PC-3 (cell line): ENCODE data around the gene CMTM4. TPM values are rescaled to one million over a fixed set of nuclear protein-coding genes. Genes with fewer than 3 reads are reported as not detected.

ENCODE experiments used
- ATAC-seq: fragments of 200-7000 bp; cut with Tn5 transposase; 2 replicates; pipeline ENCODE4 v1.9.1; 2020; ENCODE audit warnings: mild to moderate bottlenecking, moderate library complexity
- BruUV-seq: library from RNA; stranded (reverse); fragments of 400-500 nt; replicated peaks from 2 replicates; lab custom pipeline; 2021; lab: Mats Ljungman, UMichigan
- CTCF ChIA-PET: fragments of 300-600 bp; sonication (Branson Sonifier 250); formaldehyde crosslinking; loops from one replicate; lab custom pipeline; 2022; ENCODE audit warnings: antibody characterized with exemption; lab: Charles Lee
- POLR2A ChIA-PET: fragments of 300-600 bp; sonication (Branson Sonifier 250); formaldehyde crosslinking; loops from one replicate; lab custom pipeline; 2022; ENCODE audit warnings: antibody characterized with exemption; ENCODE audit not compliant: unreplicated experiment; lab: Charles Lee
- DNase-seq: peaks from one replicate; pipeline ENCODE4 v3.0.0-alpha.2; 2015
- H2AFZ ChIP-seq: fragments of 300-600 bp; sonication (generic); 2 replicates; pipeline ENCODE4 v1.6.0; 2016; ENCODE audit warnings: antibody characterized with exemption, low read length
- H3F3A ChIP-seq: fragments of 300-600 bp; sonication (generic); one replicate; pipeline ENCODE4 v1.6.0; 2017; ENCODE audit warnings: antibody characterized with exemption, low read length, control low read depth, mild to moderate bottlenecking; ENCODE audit not compliant: unreplicated experiment
- H3K27ac ChIP-seq: fragments of 300-600 bp; sonication (generic); 2 replicates; pipeline ENCODE4 v1.5.1; 2016; ENCODE audit warnings: mild to moderate bottlenecking, low read length
- H3K27me3 ChIP-seq: fragments of 300-600 bp; sonication (generic); 2 replicates; pipeline ENCODE4 v1.6.1; 2016; ENCODE audit warnings: low read length, mixed read lengths
- H3K36me3 ChIP-seq: fragments of 300-600 bp; sonication (generic); 2 replicates; pipeline ENCODE4 v1.6.1; 2016; ENCODE audit warnings: low read depth, mixed run types, low read length, mixed read lengths
- H3K4me1 ChIP-seq: fragments of 300-600 bp; sonication (generic); 2 replicates; pipeline ENCODE4 v1.5.1; 2016; ENCODE audit warnings: low read length; ENCODE audit not compliant: insufficient read depth
- H3K4me2 ChIP-seq: fragments of 300-600 bp; sonication (generic); 2 replicates; pipeline ENCODE4 v1.6.0; 2016; ENCODE audit warnings: low read length
- H3K4me3 ChIP-seq: fragments of 300-600 bp; sonication (generic); 2 replicates; pipeline ENCODE4 v1.5.1; 2016; ENCODE audit warnings: mild to moderate bottlenecking, low read length, mixed read lengths
- H3K79me2 ChIP-seq: fragments of 300-600 bp; sonication (generic); 2 replicates; pipeline ENCODE4 v1.6.1; 2017; ENCODE audit warnings: low read length, mixed read lengths
- H3K9ac ChIP-seq: fragments of 300-600 bp; sonication (generic); 2 replicates; pipeline ENCODE4 v1.6.0; 2016; ENCODE audit warnings: mild to moderate bottlenecking, low read length
- H3K9me2 ChIP-seq: fragments of 300-600 bp; sonication (generic); replicated peaks from 2 replicates; pipeline ENCODE4 v1.6.1; 2016; ENCODE audit warnings: mixed run types, low read length, mixed read lengths
- H3K9me3 ChIP-seq: fragments of 300-600 bp; sonication (generic); 2 replicates; pipeline ENCODE4 v1.6.1; 2016; ENCODE audit warnings: low read length, mixed read lengths
- H4K20me1 ChIP-seq: fragments of 300-600 bp; sonication (generic); 2 replicates; pipeline ENCODE4 v1.6.1; 2016; ENCODE audit warnings: low read length, mixed read lengths
- CTCF ChIP-seq: fragments of 300-600 bp; sonication (generic); conservative IDR thresholded peaks from 2 replicates; pipeline ENCODE4 v1.5.1; 2017; ENCODE audit warnings: antibody characterized with exemption, low read depth, mild to moderate bottlenecking, low read length
- EZH2 ChIP-seq: fragments of 300-600 bp; sonication (generic); IDR thresholded peaks from one replicate; pipeline ENCODE4 v1.6.1; 2017; ENCODE audit warnings: antibody characterized with exemption, mild to moderate bottlenecking, low read length; ENCODE audit not compliant: unreplicated experiment
- EZH2phosphoT487 ChIP-seq: fragments of 300-600 bp; sonication (generic); IDR thresholded peaks from 2 replicates; pipeline ENCODE4 v1.6.1; 2018; ENCODE audit warnings: mild to moderate bottlenecking, antibody characterized with exemption, low read length, borderline replicate concordance
- intact Hi-C: fragments of 100-400 bp; cut with micrococcal nuclease; formaldehyde crosslinking; loops from 2 replicates; pipeline ENCODE4 v1.9.0; 2023
- total RNA-seq: library from RNA; depleted of rRNA; stranded (reverse); fragments of >200 nt; gene quantifications from 2 replicates; pipeline ENCODE4 v1.2.3, GENCODE V29; 2014

Gene CMTM4
- total RNA-seq, 1 experiment from 2014 or later = 16.9 TPM

DNA sequence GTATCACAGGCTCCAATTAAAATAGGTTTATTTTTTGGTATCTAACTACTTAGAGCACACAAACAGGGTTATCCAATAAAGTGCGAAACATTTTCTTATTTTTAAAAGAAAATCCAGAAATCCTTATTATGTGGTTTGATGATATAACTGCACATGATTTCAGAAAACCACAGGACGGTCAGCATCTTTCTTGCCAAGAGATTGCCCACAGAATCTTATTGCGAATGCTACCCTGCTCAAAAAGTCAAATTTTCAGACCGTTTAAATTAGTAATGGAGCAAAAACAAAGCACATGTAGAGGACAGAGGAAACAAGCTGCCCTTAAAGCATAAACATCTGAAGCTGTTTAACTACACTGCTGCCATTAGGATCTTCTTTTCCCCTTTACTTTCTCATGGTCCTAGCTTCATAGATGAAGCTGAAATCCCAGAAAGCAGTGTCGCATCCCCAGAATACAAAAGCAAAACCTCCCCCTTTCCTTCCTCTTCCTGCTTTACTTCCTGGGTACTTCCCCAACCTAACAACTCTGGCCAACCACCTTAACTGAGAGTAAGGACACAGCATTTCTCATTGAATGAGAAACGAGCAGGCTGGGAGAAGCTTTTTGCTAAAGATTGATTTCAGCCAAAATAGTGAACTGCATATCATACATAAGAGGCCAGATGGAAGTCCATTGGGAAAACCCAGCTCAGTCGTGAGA lies 43.7 kb downstream of the CMTM4 start:
- no peak overlapping the region for H3K4me3 ChIP-seq

GRCh38 chr16:66651965-66652364 lies 44.6 kb downstream of the CMTM4 start:
- no peaks in the 10 kb centered on the region for H3K27me3 ChIP-seq
- no peaks in the 10 kb centered on the region for H4K20me1 ChIP-seq
- H3K4me3 ChIP-seq = no peak overlapping the region
- ATAC-seq (no peak), DNase-seq (no peak)
- no peak overlapping the region for H2AFZ ChIP-seq
- ChIA-PET POLR2A (interaction anchor here (0.6 to 0.7 kb wide), 2 partner anchors 24 to 38 kb away, joined by 3 to 25 read pairs; no protein-coding TSS in a partner anchor), CTCF (no interaction called here)
- H3K4me2 ChIP-seq = no peak overlapping the region
- no peak for TF ChIP-seq EZH2
- TF ChIP-seq EZH2phosphoT487 = no peak
- no peak for TF ChIP-seq CTCF
- H3F3A ChIP-seq = no peaks in the 10 kb centered on the region
- intact Hi-C loops = no loop called here
- H3K36me3 ChIP-seq = no peaks in the 10 kb centered on the region
- BruUV-seq = no TSS peak
- no peaks in the 10 kb centered on the region for H3K9me2 ChIP-seq
- no peak overlapping the region for H3K9ac ChIP-seq
- peaks cover 15% of the 10 kb centered on the region; the same call in 1 of the 2 replicates for H3K79me2 ChIP-seq
- no peaks in the 10 kb centered on the region for H3K9me3 ChIP-seq
- H3K27ac ChIP-seq = no peak overlapping the region
- H3K4me1 ChIP-seq = no peaks in the 10 kb centered on the region

More for the DNA sequence above, 43.7 kb downstream of the CMTM4 start:
- H3F3A ChIP-seq = no peaks in the 10 kb centered on the region
- H4K20me1 ChIP-seq = no peaks in the 10 kb centered on the region
- H3K4me2 ChIP-seq = no peak overlapping the region
- no peaks in the 10 kb centered on the region for H3K36me3 ChIP-seq
- H3K27me3 ChIP-seq = no peaks in the 10 kb centered on the region
- POLR2A ChIA-PET = no interaction called here
- H3K27ac ChIP-seq = no peak overlapping the region
- no peak for ATAC-seq
- CTCF ChIA-PET = no interaction called here
- H3K9me2 ChIP-seq = no peaks in the 10 kb centered on the region
- H3K4me1 ChIP-seq = no peaks in the 10 kb centered on the region
- no peak for TF ChIP-seq EZH2phosphoT487
- TF ChIP-seq CTCF = no peak
- TF ChIP-seq EZH2 = no peak
- H2AFZ ChIP-seq = no peak overlapping the region
- intact Hi-C loops = no loop called here
- no TSS peak for BruUV-seq
- H3K9ac ChIP-seq = no peak overlapping the region
- peaks cover 18% of the 10 kb centered on the region; the same call in 1 of the 2 replicates for H3K79me2 ChIP-seq
- DNase-seq = no peak
- H3K9me3 ChIP-seq = no peaks in the 10 kb centered on the region

DNA sequence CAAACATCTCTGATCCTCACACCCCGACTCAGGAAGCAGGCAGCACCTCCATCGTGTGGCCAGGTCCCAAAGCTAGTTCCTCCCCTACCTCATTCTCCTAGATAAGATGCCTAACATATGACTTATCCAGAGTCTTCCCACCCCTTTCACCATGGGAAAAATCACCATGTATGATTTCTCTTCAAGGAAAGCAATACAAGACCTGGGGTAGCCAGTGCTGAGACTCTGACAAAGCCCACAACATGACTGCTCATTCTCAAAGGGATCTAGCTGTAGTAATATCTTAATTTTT lies 45.1 kb downstream of the CMTM4 start:
- H3K36me3 ChIP-seq = no peaks in the 10 kb centered on the region
- peaks cover 15% of the 10 kb centered on the region; the same call in 1 of the 2 replicates for H3K79me2 ChIP-seq
- no TSS peak for BruUV-seq
- H3K4me2 ChIP-seq = no peak overlapping the region
- no peaks in the 10 kb centered on the region for H3K9me3 ChIP-seq
- H3K9me2 ChIP-seq = no peaks in the 10 kb centered on the region
- no peak overlapping the region for H3K4me3 ChIP-seq
- H3F3A ChIP-seq = no peaks in the 10 kb centered on the region
- H2AFZ ChIP-seq = no peak overlapping the region
- intact Hi-C loops = no loop called here
- no peaks in the 10 kb centered on the region for H3K27me3 ChIP-seq
- H4K20me1 ChIP-seq = no peaks in the 10 kb centered on the region
- TF ChIP-seq EZH2 (no peak), EZH2phosphoT487 (no peak), CTCF (no peak)
- POLR2A ChIA-PET = interaction anchor here (0.6 to 0.7 kb wide), 2 partner anchors 24 to 39 kb away, joined by 3 to 25 read pairs; no protein-coding TSS in a partner anchor
- DNase-seq (no peak), ATAC-seq (no peak)
- H3K27ac ChIP-seq = no peak overlapping the region
- no peak overlapping the region for H3K9ac ChIP-seq
- no peaks in the 10 kb centered on the region for H3K4me1 ChIP-seq
- CTCF ChIA-PET = interaction anchor here (1.2 kb wide), 1 partner anchor 43 kb away, joined by 3 read pairs; no protein-coding TSS in a partner anchor
